ENCODE measurements around the gene TMBIM1.

DNA sequence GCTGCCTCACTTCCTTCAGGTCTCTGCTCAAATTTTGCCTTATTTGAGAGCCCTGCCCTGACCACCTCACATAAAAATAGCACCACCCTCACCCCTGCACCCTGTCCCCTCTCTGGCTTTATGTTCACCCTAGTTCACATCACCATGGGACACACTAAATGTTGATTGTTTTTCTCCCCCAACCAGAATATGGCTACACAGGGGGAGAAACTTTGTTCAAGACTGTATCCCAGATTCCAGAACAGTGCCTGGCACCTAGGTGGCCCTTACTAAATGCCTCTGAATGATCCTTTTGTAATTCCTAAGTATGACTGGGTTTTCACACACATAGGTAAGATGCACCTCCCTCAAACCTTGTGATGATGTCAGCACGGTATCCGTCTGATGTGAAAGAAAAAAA lies 36.0 kb upstream of the TMBIM1 start:
- TF ChIP-seq CTCF (conservative IDR thresholded peaks at IDR 0.05) (no peak), EZH2 (IDR thresholded peaks at IDR 0.05; ENCODE audit: low read depth) (no peak)
